Posterior vena cava (tissue), 2 donors: ENCODE data around the gene BLOC1S3. TPM values are rescaled to one million over a fixed set of nuclear protein-coding genes. Genes with fewer than 3 reads are reported as not detected.
"Not testable (repeated sequence)": the region's sequence is repeated elsewhere in the genome, so short reads cannot be mapped to it uniquely, and the experiment has no call there.

Experiments
- DNase-seq: peaks from one replicate; pipeline ENCODE4 v3.0.0-alpha.2; 2020; ENCODE audit warnings: low spot score
- intact Hi-C, 2 donors: fragments of 100-400 bp; cut with DNase I; formaldehyde crosslinking; loops; one replicate each; pipeline versions ENCODE4 v1.14.1 to v1.14.2; 2022 to 2023
- total RNA-seq, 2 donors: library from RNA; stranded (reverse); fragmentation: NEBNext Ultra II Directional; extraction: Animal tissue kit (Norgen Biotek cat#: 25700); gene quantifications; one replicate each; pipeline ENCODE4 v1.2.1, GENCODE V29; 2021
- donor health status: DM: yes; HTN: yes; CAD: no.
- donor health status: DM: yes; HTN: yes; CAD: no.

BLOC1S3 gene
- total RNA-seq, 2 donors from 2014 or later, result 8.7 to 11.2 TPM

DNA sequence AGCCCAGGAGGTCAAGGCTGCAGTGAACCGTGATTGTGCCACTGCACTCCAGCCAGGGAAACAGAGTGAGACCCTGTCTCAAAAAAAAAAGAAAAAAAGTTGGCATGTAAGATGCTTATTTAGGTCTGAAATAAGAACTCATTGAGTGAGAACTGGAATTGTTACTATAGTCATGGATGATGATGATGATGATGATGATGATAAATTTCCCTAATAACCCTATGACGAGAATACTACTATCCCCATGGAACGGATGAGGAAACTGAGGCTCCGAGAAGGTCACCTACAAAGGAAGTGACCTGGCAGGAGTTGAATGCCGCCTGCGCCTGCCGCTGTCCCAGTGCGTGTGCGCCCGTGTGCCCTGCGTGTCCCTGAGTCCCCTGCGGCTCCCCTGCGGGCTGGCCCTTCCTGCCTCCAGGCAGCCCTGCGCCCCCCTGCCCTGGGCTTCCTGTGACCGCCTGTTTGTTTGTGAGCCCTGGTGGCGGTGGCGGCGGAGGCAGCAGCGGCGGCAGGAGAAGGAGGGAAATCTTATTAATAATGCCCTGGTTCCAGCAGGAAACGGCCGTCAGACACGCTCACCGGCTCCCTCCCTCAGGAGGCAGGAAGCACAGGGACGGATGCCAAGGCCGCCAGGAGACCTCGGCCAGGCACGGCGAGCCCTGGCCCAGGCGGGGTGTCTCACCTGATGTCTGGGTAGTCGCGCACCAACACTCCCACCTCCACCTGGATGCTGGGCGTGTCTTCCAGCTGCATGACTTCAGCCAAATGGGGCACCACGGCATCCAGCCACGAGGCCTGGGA lies 37.0 kb downstream of the BLOC1S3 start:
- intact Hi-C loops, result no loop called here
- DNase-seq, result peak; percentile 81

- intact Hi-C loops, result no loop called here
- DNase-seq, result no peak
These were observed 38.1 kb downstream of the BLOC1S3 start for GRCh38 chr19:45216667-45217066.

GRCh38 chr19:45217193-45217956 lies 38.8 kb downstream of the BLOC1S3 start:
- intact Hi-C loops, result no loop called here
- DNase-seq, result no peak

GRCh38 chr19:45217957-45218334 lies 39.4 kb downstream of the BLOC1S3 start:
- no peak for DNase-seq
- intact Hi-C loops, result no loop called here

- no peak for DNase-seq
- intact Hi-C loops, result no loop called here
These were observed 39.8 kb downstream of the BLOC1S3 start for GRCh38 chr19:45218426-45218825.

GRCh38 chr19:45218911-45219743 lies 40.5 kb downstream of the BLOC1S3 start:
- intact Hi-C loops, result no loop called here
- DNase-seq, result no peak

GRCh38 chr19:45222724-45223123 lies 44.1 kb downstream of the BLOC1S3 start:
- intact Hi-C loops, result no loop called here
- DNase-seq, result no peak

- intact Hi-C loops, result no loop called here
- DNase-seq, result no peak
These were observed 45.3 kb downstream of the BLOC1S3 start for GRCh38 chr19:45223879-45224278.

- intact Hi-C loops, result no loop called here
- no peak for DNase-seq
These were observed 46.1 kb downstream of the BLOC1S3 start for GRCh38 chr19:45224645-45225044.

DNA sequence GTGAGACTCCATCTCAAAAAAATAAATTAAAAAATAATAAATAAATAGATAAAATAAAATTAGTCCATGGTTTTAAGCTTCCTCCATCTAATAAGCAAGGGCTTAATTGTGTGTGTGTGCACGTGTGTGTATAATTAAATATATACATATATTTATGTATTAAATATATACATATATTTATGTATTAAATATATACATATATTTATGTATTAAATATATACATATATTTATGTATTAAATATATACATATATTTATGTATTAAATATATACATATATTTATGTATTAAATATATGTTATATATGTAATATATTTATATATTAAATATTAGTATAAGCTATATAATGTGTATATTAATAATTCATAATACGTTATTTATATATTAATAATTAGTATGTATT lies 50.5 kb downstream of the BLOC1S3 start:
- DNase-seq, intact Hi-C loops: not testable (repeated sequence)

Other genes with a start within 250 kb of the BLOC1S3 start
- gene APOC4, start 236.5 kb upstream of the BLOC1S3 start, total RNA-seq, result not detected
- gene APOC2, start 232.7 kb upstream of the BLOC1S3 start, total RNA-seq, result not detected
- 10 to 100 TPM; 69.9 to 78.5 TPM for gene CLPTM1, start 223.4 kb upstream of the BLOC1S3 start, total RNA-seq
- gene RELB, start 177.3 kb upstream of the BLOC1S3 start, total RNA-seq, result 10 to 100 TPM; 14.3 to 22.7 TPM
- gene CLASRP, start 139.7 kb upstream of the BLOC1S3 start, total RNA-seq, result 10 to 100 TPM; 48.6 to 58.5 TPM
- gene ZNF296, start 102.3 kb upstream of the BLOC1S3 start, total RNA-seq, result under 1 TPM; 0.42 to 0.48 TPM
- 10 to 100 TPM; 11.2 to 14.7 TPM for gene GEMIN7, start 99.5 kb upstream of the BLOC1S3 start, total RNA-seq
- 10 to 100 TPM; 15.2 to 16.2 TPM for gene PPP1R37, start 85.6 kb upstream of the BLOC1S3 start, total RNA-seq
- not detected for gene NKPD1, start 17.8 kb upstream of the BLOC1S3 start, total RNA-seq
- 1 to 10 TPM; 6.5 to 7.7 TPM for gene TRAPPC6A, start 547 bp upstream of the BLOC1S3 start, total RNA-seq
- gene EXOC3L2, start 66.6 kb downstream of the BLOC1S3 start, total RNA-seq, result 1 to 10 TPM; 2.9 to 3.6 TPM
- 10 to 100 TPM; 26.7 to 31.5 TPM for gene MARK4, start 72.5 kb downstream of the BLOC1S3 start, total RNA-seq
- under 1 TPM in 1 of 2 donors, not detected in 1; 0.14 TPM for gene CKM, start 144.1 kb downstream of the BLOC1S3 start, total RNA-seq
- under 1 TPM in 1 of 2 donors, not detected in 1; 0.37 TPM for gene KLC3, start 162.0 kb downstream of the BLOC1S3 start, total RNA-seq
- 10 to 100 TPM; 13.6 to 14.1 TPM for gene ERCC2, start 191.8 kb downstream of the BLOC1S3 start, total RNA-seq
- gene PPP1R13L, start 226.3 kb downstream of the BLOC1S3 start, total RNA-seq, result 10 to 100 TPM; 20.1 to 31.2 TPM
- 1 to 10 TPM; 4.2 to 4.8 TPM for gene POLR1G, start 227.9 kb downstream of the BLOC1S3 start, total RNA-seq
- gene ERCC1, start 245.1 kb downstream of the BLOC1S3 start, total RNA-seq, result 10 to 100 TPM; 65.0 to 68.4 TPM